H1 (cell line): ENCODE data around the gene SLC8A1. TPM values are rescaled to one million over a fixed set of nuclear protein-coding genes. Genes with fewer than 3 reads are reported as not detected.

Experiments
- CTCF ChIA-PET: fragments of 300-600 bp; sonication (Branson Sonifier 250); formaldehyde crosslinking; loops from one replicate; lab custom pipeline; 2021; ENCODE audit not compliant: partially characterized antibody; lab: Charles Lee
- POLR2A ChIA-PET: fragments of 300-600 bp; sonication (Branson Sonifier 250); formaldehyde crosslinking; loops from one replicate; lab custom pipeline; 2021; ENCODE audit warnings: inconsistent platforms; ENCODE audit not compliant: partially characterized antibody; lab: Charles Lee
- DNase-seq, 2 experiments: peaks; one replicate each; pipeline versions ENCODE4 v3.0.0 to v3.0.0-alpha.2; 2010 to 2022; ENCODE audit warnings: low spot score in 2 of 2, low read depth in 1 of 2, mixed read lengths in 1 of 2
- FAIRE-seq: peaks from 2 replicates; lab custom pipeline; 2011; peaks lifted over from hg19 to GRCh38; lab: Jason Lieb, UNC
- H2AFZ ChIP-seq: 2 replicates; pipeline ENCODE4 v1.8.1; 2012; ENCODE audit warnings: low read length, inconsistent platforms
- H2AK5ac ChIP-seq: 2 replicates; pipeline ENCODE4 v1.6.1; 2013; ENCODE audit warnings: low read depth, low read length
- H2BK120ac ChIP-seq: replicated peaks from 2 replicates; pipeline ENCODE3; 2013; ENCODE audit warnings: low read depth, low read length, inconsistent platforms
- H2BK12ac ChIP-seq: 2 replicates; pipeline ENCODE4 v1.6.1; 2013; ENCODE audit warnings: low read depth, low read length
- H2BK15ac ChIP-seq: 2 replicates; pipeline ENCODE4 v1.6.1; 2013; ENCODE audit warnings: low read length
- H2BK20ac ChIP-seq: 2 replicates; pipeline ENCODE4 v1.6.1; 2013; ENCODE audit warnings: low read length
- H2BK5ac ChIP-seq: 2 replicates; pipeline ENCODE4 v1.6.1; 2013; ENCODE audit warnings: low read depth, low read length
- H3K14ac ChIP-seq: 2 replicates; pipeline ENCODE4 v1.6.1; 2013; ENCODE audit warnings: inconsistent platforms; ENCODE audit not compliant: insufficient read length
- H3K18ac ChIP-seq: 2 replicates; pipeline ENCODE4 v1.6.1; 2013; ENCODE audit warnings: low read length; ENCODE audit errors: extremely low read depth
- H3K23ac ChIP-seq: 2 replicates; pipeline ENCODE4 v1.6.1; 2013; ENCODE audit warnings: inconsistent platforms; ENCODE audit not compliant: insufficient read length
- H3K23me2 ChIP-seq: 2 replicates; pipeline ENCODE4 v1.6.1; 2013; ENCODE audit warnings: low read depth, low read length
- H3K27ac ChIP-seq: 2 replicates; pipeline ENCODE4 v1.6.1; 2011; ENCODE audit warnings: low read depth, low read length, inconsistent platforms
- H3K27me3 ChIP-seq, 4 experiments: replicated peaks in 1 of 4; 1 replicate in 1 of 4; 2 replicates in 3 of 4; pipeline versions ENCODE4 v1.6.1 to v1.8.1; 2011 to 2013; ENCODE audit warnings: low read length in 3 of 4, mild to moderate bottlenecking in 3 of 4, inconsistent platforms in 2 of 4, mixed read lengths in 2 of 4, moderate library complexity in 1 of 4; ENCODE audit not compliant: control insufficient read depth in 3 of 4, insufficient read depth in 3 of 4; ENCODE audit errors: extremely low read depth in 1 of 4
- H3K36me3 ChIP-seq, 4 experiments: 2 replicates each; pipeline versions ENCODE4 v1.6.1 to v1.8.1; 2011 to 2013; ENCODE audit warnings: mild to moderate bottlenecking in 4 of 4, low read length in 3 of 4, moderate library complexity in 2 of 4, control low read depth in 1 of 4, inconsistent platforms in 1 of 4; ENCODE audit not compliant: insufficient read depth in 4 of 4, control insufficient read depth in 2 of 4
- H3K4ac ChIP-seq: replicated peaks from 2 replicates; pipeline ENCODE3; 2013; ENCODE audit warnings: low read length, low read depth, mixed read lengths, inconsistent platforms; ENCODE audit not compliant: insufficient read length
- H3K4me1 ChIP-seq, 4 experiments: replicated peaks in 1 of 4; 1 replicate in 1 of 4; 2 replicates in 3 of 4; pipeline versions ENCODE4 v1.6.1 to v1.8.1; 2011 to 2013; ENCODE audit warnings: low read length in 3 of 4, inconsistent platforms in 2 of 4, mixed read lengths in 1 of 4; ENCODE audit not compliant: insufficient read depth in 4 of 4, control insufficient read depth in 3 of 4
- H3K4me2 ChIP-seq, 2 experiments: 2 replicates each; pipeline versions ENCODE4 v1.6.1 to v1.8.1; 2011 to 2013; ENCODE audit warnings: low read depth in 2 of 2, low read length in 2 of 2, control low read depth in 1 of 2, inconsistent platforms in 1 of 2, mild to moderate bottlenecking in 1 of 2; ENCODE audit not compliant: insufficient read depth in 1 of 2
- H3K4me3 ChIP-seq, 4 experiments: fragments of 200-600, 300-600 bp in 1 of 4; sonication (generic), shearing (Covaris generic), sonication (Bioruptor Twin) in 1 of 4; 2 replicates each; pipeline versions ENCODE4 v1.5.1 to v1.8.1; 2011 to 2016; ENCODE audit warnings: low read length in 4 of 4, low read depth in 3 of 4, control low read depth in 2 of 4, inconsistent platforms in 2 of 4, mild to moderate bottlenecking in 2 of 4, mixed read lengths in 1 of 4, moderate library complexity in 1 of 4; ENCODE audit not compliant: insufficient read depth in 2 of 4; ENCODE audit errors: extremely low read depth in 1 of 4
- H3K56ac ChIP-seq: replicated peaks from 2 replicates; pipeline ENCODE3; 2013; ENCODE audit warnings: low read depth, mild to moderate bottlenecking, mixed read lengths, low read length, inconsistent platforms; ENCODE audit not compliant: insufficient read length
- H3K79me1 ChIP-seq: 2 replicates; pipeline ENCODE4 v1.6.1; 2013; ENCODE audit warnings: low read depth, low read length, control low read depth
- H3K79me2 ChIP-seq, 2 experiments: 2 replicates each; pipeline versions ENCODE4 v1.6.1 to v1.8.1; 2012 to 2013; ENCODE audit warnings: low read length in 2 of 2, mild to moderate bottlenecking in 2 of 2, inconsistent platforms in 1 of 2; ENCODE audit not compliant: insufficient read depth in 2 of 2, control insufficient read depth in 1 of 2
- H3K9ac ChIP-seq, 4 experiments: replicated peaks in 1 of 4; 1 replicate in 1 of 4; 2 replicates in 3 of 4; pipeline versions ENCODE4 v1.6.1 to v1.8.1; 2011 to 2013; ENCODE audit warnings: low read depth in 3 of 4, low read length in 3 of 4, control low read depth in 2 of 4, mild to moderate bottlenecking in 2 of 4, moderate library complexity in 2 of 4, inconsistent platforms in 1 of 4; ENCODE audit errors: extremely low read depth in 1 of 4
- H3K9me3 ChIP-seq, 2 experiments: 2 replicates each; pipeline versions ENCODE4 v1.6.1 to v1.8.1; 2012 to 2013; ENCODE audit warnings: mild to moderate bottlenecking in 2 of 2, moderate library complexity in 2 of 2, control low read depth in 1 of 2, inconsistent platforms in 1 of 2, low read depth in 1 of 2, low read length in 1 of 2, mixed read lengths in 1 of 2; ENCODE audit not compliant: insufficient read depth in 2 of 2
- H4K20me1 ChIP-seq, 2 experiments: replicated peaks in 1 of 2; 2 replicates each; pipeline versions ENCODE3 to v1.8.1; 2011 to 2013; ENCODE audit warnings: inconsistent platforms in 2 of 2, low read length in 2 of 2, mild to moderate bottlenecking in 1 of 2; ENCODE audit not compliant: insufficient read depth in 2 of 2, control insufficient read depth in 1 of 2
- H4K5ac ChIP-seq: 2 replicates; pipeline ENCODE4 v1.6.1; 2013; ENCODE audit warnings: low read length, low read depth, mixed read lengths, inconsistent platforms; ENCODE audit not compliant: insufficient read length
- H4K8ac ChIP-seq: 2 replicates; pipeline ENCODE4 v1.8.0; 2013; ENCODE audit warnings: mild to moderate bottlenecking, moderate library complexity, low read length, inconsistent platforms; ENCODE audit not compliant: insufficient read depth; ENCODE audit errors: extremely low read depth
- H4K91ac ChIP-seq: replicated peaks from 2 replicates; pipeline ENCODE3; 2013; ENCODE audit warnings: low read length, mixed read lengths, inconsistent platforms; ENCODE audit not compliant: insufficient read length
- ASH2L ChIP-seq: fragments of 200-600, 300-600 bp; sonication (generic); IDR thresholded peaks from one replicate; pipeline ENCODE4 v1.7.1; 2017; ENCODE audit warnings: low read length
- BRCA1 ChIP-seq: IDR thresholded peaks from 2 replicates; pipeline ENCODE4 v1.6.1; 2012; ENCODE audit warnings: low read depth, low read length, improper control_type of control experiment
- CTBP2 ChIP-seq: IDR thresholded peaks from 2 replicates; pipeline ENCODE4 v1.7.0; 2011; ENCODE audit warnings: borderline replicate concordance, mild to moderate bottlenecking, moderate library complexity, mixed read lengths, low read length; ENCODE audit not compliant: insufficient read depth, insufficient read length
- POLR2A ChIP-seq, 2 experiments: IDR thresholded peaks; 1 replicate in 1 of 2; 2 replicates in 1 of 2; pipeline ENCODE4 v1.6.1; 2011; ENCODE audit warnings: low read depth in 2 of 2, low read length in 2 of 2, mild to moderate bottlenecking in 2 of 2; ENCODE audit errors: control extremely low read depth in 1 of 2
- POLR2AphosphoS5 ChIP-seq: IDR thresholded peaks from 2 replicates; pipeline ENCODE4 v1.6.1; 2011; ENCODE audit warnings: low read depth, low read length
- RAD21 ChIP-seq, 2 experiments: IDR thresholded peaks in 1 of 2; conservative IDR thresholded peaks in 1 of 2; 2 replicates each; pipeline ENCODE4 v1.6.1; 2011; ENCODE audit warnings: low read depth in 2 of 2, low read length in 2 of 2, improper control_type of control experiment in 1 of 2, inconsistent platforms in 1 of 2, mild to moderate bottlenecking in 1 of 2, moderate library complexity in 1 of 2
- RNF2 ChIP-seq: fragments of 200-900, 300-1000 bp; sonication (generic); IDR thresholded peaks from 2 replicates; pipeline ENCODE4 v1.7.1; 2016; ENCODE audit warnings: borderline replicate concordance, low read depth, mild to moderate bottlenecking, antibody characterized with exemption, low read length; ENCODE audit not compliant: poor library complexity, severe bottlenecking; ENCODE audit errors: missing control alignments
- RXRA ChIP-seq: IDR thresholded peaks from 2 replicates; pipeline ENCODE4 v1.6.1; 2011; ENCODE audit warnings: low read depth, mild to moderate bottlenecking, low read length, moderate library complexity; ENCODE audit not compliant: insufficient read depth
- YY1 ChIP-seq: IDR thresholded peaks from 2 replicates; pipeline ENCODE4 v1.6.1; 2011; ENCODE audit warnings: low read depth, mild to moderate bottlenecking, low read length
- WGBS, 2 experiments: shearing (Covaris generic) in 1 of 2; methylation state at CpG; one replicate each; pipeline versions ENCODE4 v1.1.6 to v1.1.7; 2013 to 2015; ENCODE audit warnings: low lambda C conversion rate in 2 of 2, mixed read lengths in 2 of 2, inconsistent platforms in 1 of 2, low coverage in 1 of 2, missing lambda C conversion rate in 1 of 2; ENCODE audit not compliant: insufficient replicate concordance in 2 of 2, insufficient coverage in 1 of 2, insufficient read length in 1 of 2; ENCODE audit errors: extremely low coverage in 1 of 2, missing lambda C conversion rate in 1 of 2; 5-methylcytosine and 5-hydroxymethylcytosine counted together
- polyA plus RNA-seq, 7 experiments: library from polyadenylated mRNA; depleted of rRNA in 3 of 7; stranded (reverse) in 5 of 7; unstranded in 2 of 7; fragments of >200 nt in 5 of 7; fragments of 200-250 nt in 2 of 7; gene quantifications; 1 replicate in 5 of 7; 2 replicates in 1 of 7; 4 replicates in 1 of 7; pipeline versions ENCODE4 v1.2.1 to v1.2.3, GENCODE V29; 2011 to 2013; ENCODE audit warnings: missing spikeins in 2 of 7, mixed read lengths in 2 of 7
- total RNA-seq: library from RNA; stranded (reverse); fragmentation: NEBNext Ultra II Directional; extraction: Animal tissue kit (Norgen Biotek cat#: 25700); gene quantifications from 2 replicates; pipeline ENCODE4 v1.2.1, GENCODE V29; 2021
- TF ChIP-seq, protein P1 (sequence below): IDR thresholded peaks from 2 replicates; pipeline ENCODE4 v1.6.1; 2011; ENCODE audit warnings: low read length, improper control_type of control experiment

SLC8A1 gene
- total and polyA plus RNA-seq, 2 of the 8 experiments (the other 6 are each of a cell fraction or from before 2014, with no cell fraction given), result 0.68 to 3.6 TPM

GRCh38 chr2:40105593-40105992 lies 346.3 kb downstream of the SLC8A1 start:
- Histone ChIP-seq H2BK120ac (no peak overlapping the region), H3K27me3 (no peaks in the 10 kb centered on the region), H3K23me2 (no peaks in the 10 kb centered on the region), H3K36me3 (no peaks in the 10 kb centered on the region), H2BK5ac (no peak overlapping the region), H2BK20ac (no peak overlapping the region), H3K79me2 (no peaks in the 10 kb centered on the region), H3K56ac (no peak overlapping the region), H3K79me1 (no peaks in the 10 kb centered on the region), H4K91ac (no peak overlapping the region), H3K4me1 (peaks cover 0 to 3% (median 1%) of the 10 kb centered on the region in 4 experiments; a peak in 2 of 7 replicates), H2BK15ac (no peak overlapping the region), H2AFZ (no peak overlapping the region), H3K18ac (no peak overlapping the region), H3K27ac (no peak overlapping the region), H3K9me3 (no peaks in the 10 kb centered on the region), H4K5ac (no peak overlapping the region), H4K20me1 (no peaks in the 10 kb centered on the region), H3K4ac (no peak overlapping the region), H3K4me2 (no peak overlapping the region), H3K9ac (no peak overlapping the region), H2BK12ac (no peak overlapping the region), H3K23ac (no peak overlapping the region), H2AK5ac (no peak overlapping the region), H3K4me3 (no peak overlapping the region), H4K8ac (no peak overlapping the region), H3K14ac (no peak overlapping the region)
- no peak for DNase-seq
- FAIRE-seq, result no peak
- WGBS, 2 experiments, result 98% methylated on average over 5 of the region's 5 CpGs; no CpG with 5 or more reads in 1 of the 2 experiments
- CTCF ChIA-PET, result interaction anchor here (0.6 to 1.4 kb wide), 3 partner anchors 10 to 139 kb away, joined by 3 to 4 read pairs (median 3); no protein-coding TSS in a partner anchor
- POLR2A ChIA-PET, result no interaction called here
- TF ChIP-seq ASH2L, result no peak
- no peak for TF ChIP-seq CTBP2
- TF ChIP-seq YY1, result no peak
- no peak for TF ChIP-seq POLR2A (IDR thresholded peaks at IDR 0.05; ENCODE audit: control extremely low read depth in 1 of 2, low read depth in 2 of 2, low read length in 2 of 2)
- TF ChIP-seq RNF2, result no peak
- no peak for TF ChIP-seq RXRA
- no peak for TF ChIP-seq POLR2AphosphoS5
- TF ChIP-seq BRCA1, result no peak
- no peak for TF ChIP-seq RAD21 (IDR thresholded peaks at IDR 0.05 in 1 of 2, conservative IDR thresholded peaks at IDR 0.05 in 1 of 2; ENCODE audit: low read depth in 2 of 2, low read length in 2 of 2)
- TF ChIP-seq, protein P1, sequence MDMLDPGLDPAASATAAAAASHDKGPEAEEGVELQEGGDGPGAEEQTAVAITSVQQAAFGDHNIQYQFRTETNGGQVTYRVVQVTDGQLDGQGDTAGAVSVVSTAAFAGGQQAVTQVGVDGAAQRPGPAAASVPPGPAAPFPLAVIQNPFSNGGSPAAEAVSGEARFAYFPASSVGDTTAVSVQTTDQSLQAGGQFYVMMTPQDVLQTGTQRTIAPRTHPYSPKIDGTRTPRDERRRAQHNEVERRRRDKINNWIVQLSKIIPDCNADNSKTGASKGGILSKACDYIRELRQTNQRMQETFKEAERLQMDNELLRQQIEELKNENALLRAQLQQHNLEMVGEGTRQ, result no peak
